ENCODE data around the gene FHIT.

Gene FHIT

GRCh38 chr3:60215946-60216345 lies 1035.3 kb downstream of the FHIT start:
- TF ChIP-seq CTCF (conservative IDR thresholded peaks at IDR 0.05; ENCODE audit: low read depth): no peak
- H3K27ac ChIP-seq: no peak overlapping the region
- CTCF ChIA-PET: interaction anchor here (0.5 kb wide), 1 partner anchor 13 kb away, joined by 4 read pairs; no protein-coding TSS in a partner anchor
- POLR2A ChIA-PET (ENCODE audit: low non-redundant PET): no interaction called here
- DNase-seq (ENCODE audit: low spot score): no peak

GRCh38 chr3:60207905-60208304 lies 1043.3 kb downstream of the FHIT start:
- no peak for DNase-seq (ENCODE audit: low spot score)
- CTCF ChIA-PET: no interaction called here
- H3K27ac ChIP-seq: no peak overlapping the region
- TF ChIP-seq CTCF (conservative IDR thresholded peaks at IDR 0.05; ENCODE audit: low read depth): no peak
- POLR2A ChIA-PET (ENCODE audit: low non-redundant PET): no interaction called here

- H3K27ac ChIP-seq: no peak overlapping the region
- DNase-seq (ENCODE audit: low spot score): no peak
- no peak for TF ChIP-seq CTCF (conservative IDR thresholded peaks at IDR 0.05; ENCODE audit: low read depth)
- ChIA-PET CTCF (no interaction called here), POLR2A (ENCODE audit: low non-redundant PET) (no interaction called here)
Measured at GRCh38 chr3:60206206-60206605, 1045.0 kb downstream of the FHIT start.

GRCh38 chr3:60202052-60202726 lies 1049.1 kb downstream of the FHIT start:
- POLR2A ChIA-PET (ENCODE audit: low non-redundant PET): no interaction called here
- CTCF ChIA-PET: no interaction called here
- no peak overlapping the region for H3K27ac ChIP-seq
- TF ChIP-seq CTCF (conservative IDR thresholded peaks at IDR 0.05; ENCODE audit: low read depth): no peak
- DNase-seq (ENCODE audit: low spot score): no peak

- DNase-seq (ENCODE audit: low spot score): no peak
- no peak for TF ChIP-seq CTCF (conservative IDR thresholded peaks at IDR 0.05; ENCODE audit: low read depth)
- ChIA-PET POLR2A (ENCODE audit: low non-redundant PET) (no interaction called here), CTCF (no interaction called here)
- no peak overlapping the region for H3K27ac ChIP-seq
Measured at GRCh38 chr3:60199306-60199705, 1051.9 kb downstream of the FHIT start.

GRCh38 chr3:60198179-60198720 lies 1053.0 kb downstream of the FHIT start:
- no peak overlapping the region for H3K27ac ChIP-seq
- POLR2A ChIA-PET (ENCODE audit: low non-redundant PET): no interaction called here
- CTCF ChIA-PET: no interaction called here

More at GRCh38 chr3:60198179-60198720, 1053.0 kb downstream of the FHIT start:
- TF ChIP-seq CTCF (conservative IDR thresholded peaks at IDR 0.05; ENCODE audit: low read depth): no peak
- DNase-seq (ENCODE audit: low spot score): no peak
